Measurements from ENCODE around the gene LDLRAD4.
"Not testable (repeated sequence)": the region's sequence is repeated elsewhere in the genome, so short reads cannot be mapped to it uniquely, and the experiment has no call there.

Gene LDLRAD4

DNA sequence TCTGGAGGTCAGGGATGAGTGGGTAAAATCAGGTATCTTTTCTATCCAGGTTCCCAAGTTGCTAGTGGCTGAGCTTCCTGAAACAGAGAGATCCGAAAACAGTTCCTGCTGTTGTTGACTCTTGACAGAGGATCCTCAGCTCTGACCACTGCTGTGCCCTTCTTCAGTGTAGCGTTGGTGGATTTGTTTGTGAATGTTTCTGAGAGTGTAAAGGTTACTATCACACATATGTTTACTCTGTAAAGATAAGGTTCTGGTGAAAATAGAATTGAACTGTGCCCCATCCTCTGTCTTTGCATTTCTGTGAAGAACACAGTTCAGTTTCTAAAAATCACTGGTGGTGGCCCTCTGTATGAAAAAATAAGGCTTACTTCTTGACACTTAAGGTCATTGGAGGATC, 119.8 kb downstream of the LDLRAD4 start:
- no peak for DNase-seq (ENCODE audit: low read depth)

GRCh38 chr18:13339653-13340052, 121.1 kb downstream of the LDLRAD4 start:
- no peak for DNase-seq (ENCODE audit: low read depth)

GRCh38 chr18:13346449-13346848, 127.9 kb downstream of the LDLRAD4 start:
- not testable (repeated sequence) for DNase-seq (ENCODE audit: low read depth)

- no peak for DNase-seq (ENCODE audit: low read depth)
Observed at GRCh38 chr18:13353084-13353823, 134.7 kb downstream of the LDLRAD4 start.

DNA sequence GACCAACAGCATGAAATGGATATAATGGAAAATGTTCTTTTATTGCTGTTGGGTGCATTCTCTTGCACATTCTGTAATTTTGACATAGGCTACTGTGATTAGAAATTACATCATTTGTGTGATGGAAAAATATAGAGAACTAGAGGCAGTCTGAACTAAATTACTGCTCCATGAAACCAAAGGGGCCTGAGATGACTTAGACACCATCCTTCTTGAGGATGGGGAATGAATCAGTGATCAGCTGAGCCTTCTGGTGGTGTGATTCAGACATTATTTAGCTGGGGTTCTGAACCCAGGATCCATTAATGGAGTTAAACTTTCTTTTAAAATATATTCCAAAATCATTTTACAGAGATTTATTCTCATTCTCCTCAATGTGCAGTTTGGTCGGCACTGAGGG, 135.8 kb downstream of the LDLRAD4 start:
- no peak for DNase-seq (ENCODE audit: low read depth)

GRCh38 chr18:13356032-13356431, 137.5 kb downstream of the LDLRAD4 start:
- no peak for DNase-seq (ENCODE audit: low read depth)

DNA sequence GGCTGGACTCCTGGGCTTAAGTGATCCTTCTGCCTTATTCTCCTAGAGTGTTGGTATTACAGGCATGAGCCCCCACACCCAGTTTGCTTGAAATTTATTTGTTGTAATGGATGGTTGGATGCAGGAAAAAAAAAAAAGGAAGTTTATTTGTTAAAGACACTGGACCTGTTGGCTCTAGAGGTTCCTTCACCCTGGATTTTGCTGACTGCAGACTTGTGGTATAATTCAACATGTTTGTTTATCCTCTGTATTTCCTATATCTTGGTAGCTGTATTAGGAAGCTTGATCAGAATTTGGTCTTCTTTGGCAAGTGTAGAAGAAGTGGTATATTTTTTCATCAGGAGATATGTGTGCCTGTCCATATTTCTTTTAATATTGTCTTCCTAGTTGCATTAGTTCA, 138.7 kb downstream of the LDLRAD4 start:
- no peak for DNase-seq (ENCODE audit: low read depth)

- DNase-seq (ENCODE audit: low read depth): no peak
Observed at GRCh38 chr18:13359210-13359609, 140.7 kb downstream of the LDLRAD4 start.

- DNase-seq (ENCODE audit: low read depth): no peak
Observed at GRCh38 chr18:13361431-13361830, 142.9 kb downstream of the LDLRAD4 start.

GRCh38 chr18:13362051-13362450, 143.5 kb downstream of the LDLRAD4 start:
- no peak for DNase-seq (ENCODE audit: low read depth)

GRCh38 chr18:13362607-13363006, 144.0 kb downstream of the LDLRAD4 start:
- no peak for DNase-seq (ENCODE audit: low read depth)

GRCh38 chr18:13363359-13363758, 144.8 kb downstream of the LDLRAD4 start:
- no peak for DNase-seq (ENCODE audit: low read depth)

DNA sequence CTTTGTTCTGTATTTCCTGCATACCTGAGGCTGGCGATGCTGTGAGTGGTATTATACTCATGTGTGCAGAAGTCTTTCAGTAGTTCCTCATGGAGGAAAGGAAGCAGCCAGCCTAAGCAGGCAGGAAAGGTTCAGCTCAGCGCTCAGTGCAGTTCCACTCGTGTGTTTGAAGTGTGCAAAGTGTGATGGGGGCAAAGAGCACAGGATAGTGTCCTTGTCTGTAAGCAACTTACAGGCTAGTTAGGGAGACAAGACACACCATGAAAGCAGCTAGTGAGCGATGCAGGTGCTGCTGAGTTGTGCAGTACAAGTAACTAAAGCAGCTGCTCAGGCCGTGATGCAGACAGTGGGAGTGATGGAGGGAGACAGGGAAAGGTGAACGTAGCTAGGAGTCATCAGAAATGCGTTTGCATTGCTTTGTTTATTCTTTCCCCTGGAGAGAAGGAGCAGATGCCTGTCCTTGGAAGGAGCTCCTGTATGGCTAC, 146.2 kb downstream of the LDLRAD4 start:
- DNase-seq (ENCODE audit: low read depth): no peak

DNA sequence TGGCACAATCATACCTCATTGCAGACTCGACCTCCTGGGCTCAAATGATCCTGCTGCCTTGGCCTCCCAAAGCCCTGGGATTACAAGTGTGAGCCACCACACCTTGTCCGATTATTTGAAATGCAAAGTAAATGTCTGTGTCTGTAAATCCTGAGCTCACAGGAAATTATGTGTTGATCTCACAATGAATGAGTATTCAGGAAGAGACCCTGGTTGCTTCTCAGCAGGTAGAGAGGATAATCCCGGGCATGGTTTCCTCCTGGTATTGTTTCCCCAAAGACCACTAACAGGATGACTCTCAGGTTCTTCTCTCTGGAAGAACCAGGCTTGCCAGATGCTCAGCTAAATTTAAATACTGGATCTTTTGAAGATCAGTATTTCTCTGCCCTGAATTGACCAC, 147.6 kb downstream of the LDLRAD4 start:
- no peak for DNase-seq (ENCODE audit: low read depth)

DNA sequence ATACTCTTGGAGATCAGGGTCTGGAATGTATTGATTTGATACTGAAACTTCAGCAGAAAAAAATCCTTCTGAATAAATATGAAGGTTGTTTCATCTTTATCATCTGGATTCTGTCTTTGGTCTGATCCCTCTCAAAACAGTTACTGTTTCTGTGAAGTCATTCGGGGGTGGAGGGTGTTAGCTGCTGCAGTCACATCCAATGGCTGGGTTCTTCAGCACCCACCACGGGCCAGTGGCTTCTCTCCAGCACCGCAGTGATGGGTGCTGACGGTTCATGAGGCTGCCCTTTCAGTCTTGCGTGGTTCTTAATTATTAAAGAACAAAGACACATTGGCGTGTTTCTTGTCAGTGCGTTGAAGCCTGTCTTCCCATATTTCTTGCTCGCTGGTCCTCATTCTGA, 148.0 kb downstream of the LDLRAD4 start:
- DNase-seq (ENCODE audit: low read depth): no peak

DNA sequence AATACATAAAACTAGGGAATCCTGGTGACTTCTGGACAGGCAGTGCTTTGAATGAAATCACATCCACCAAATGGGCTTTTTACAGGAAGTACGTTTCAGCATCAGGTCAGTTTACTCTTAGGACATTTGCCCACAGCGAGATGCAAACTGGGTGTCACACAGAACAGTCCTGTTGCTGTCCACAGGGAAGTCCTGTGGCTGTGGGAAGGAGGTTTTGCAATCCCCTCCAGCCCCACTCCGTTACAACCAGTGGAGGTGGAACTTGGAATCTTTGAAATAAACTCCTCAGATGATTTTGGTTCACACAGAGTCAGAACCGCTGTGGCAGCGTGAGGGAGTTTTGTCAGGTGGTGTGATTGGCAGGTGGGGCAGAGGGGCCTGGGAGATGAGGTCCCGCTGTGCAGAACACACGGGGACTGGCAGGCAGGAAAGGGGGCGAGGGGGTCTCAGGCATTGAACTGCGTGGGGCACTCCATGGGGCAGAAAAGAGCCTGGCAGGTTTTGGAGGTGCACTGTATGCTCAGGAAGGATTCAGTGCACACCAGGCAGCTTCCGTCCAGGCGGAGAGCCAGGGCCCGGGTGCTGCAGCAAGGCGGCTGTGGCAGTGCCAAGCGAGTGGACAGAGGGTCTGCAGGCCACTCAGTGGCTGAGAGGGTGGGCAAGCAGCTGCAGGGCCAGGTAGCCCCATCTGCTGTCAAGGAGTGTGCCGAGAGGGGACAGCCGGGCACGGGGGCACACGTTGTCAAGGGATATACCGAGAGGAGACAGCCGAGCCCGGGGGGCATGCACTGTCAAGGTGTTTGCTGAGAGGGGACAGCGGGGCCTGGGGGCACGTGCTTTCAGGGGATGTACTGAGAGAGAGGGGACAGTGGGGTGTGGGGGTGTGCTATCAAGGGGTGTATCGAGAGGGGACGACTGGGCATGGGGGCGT, 148.7 kb downstream of the LDLRAD4 start:
- no peak for DNase-seq (ENCODE audit: low read depth)

DNA sequence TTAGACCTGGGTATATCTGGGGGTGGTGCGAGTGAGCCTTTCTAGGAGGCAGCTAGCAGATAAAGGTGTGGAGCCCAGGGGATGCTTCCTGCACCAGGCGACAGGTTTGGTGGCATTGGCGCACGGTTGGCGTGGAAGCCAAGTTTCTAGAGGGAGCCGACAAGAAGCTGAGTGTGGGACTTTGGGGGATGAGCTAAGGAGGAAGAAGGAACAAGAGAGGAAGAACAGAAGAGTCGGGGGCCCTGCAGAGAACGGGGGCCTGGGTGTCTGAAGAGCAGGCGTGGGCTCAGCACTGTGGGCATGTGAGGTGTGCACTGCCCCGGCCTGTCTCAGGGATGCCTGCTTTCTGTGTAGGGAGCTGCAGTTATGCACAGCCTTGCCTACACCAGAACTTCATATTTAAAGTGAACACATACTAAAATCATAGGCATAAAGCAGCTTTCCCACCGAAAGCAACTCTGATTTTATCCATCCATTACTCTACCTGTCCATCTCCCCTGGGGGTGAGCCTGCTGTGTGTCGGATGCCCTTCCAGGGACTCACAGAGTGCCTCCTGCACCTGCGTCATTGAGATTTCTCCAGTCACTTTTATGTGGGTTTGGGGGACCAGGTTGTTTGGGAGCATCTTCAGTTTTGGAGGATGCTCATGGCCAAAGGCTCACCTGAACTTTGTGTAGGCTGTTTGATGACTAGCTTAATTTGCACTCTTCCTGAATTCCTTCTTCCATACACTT, 149.7 kb downstream of the LDLRAD4 start:
- no peak for DNase-seq (ENCODE audit: low read depth)

DNA sequence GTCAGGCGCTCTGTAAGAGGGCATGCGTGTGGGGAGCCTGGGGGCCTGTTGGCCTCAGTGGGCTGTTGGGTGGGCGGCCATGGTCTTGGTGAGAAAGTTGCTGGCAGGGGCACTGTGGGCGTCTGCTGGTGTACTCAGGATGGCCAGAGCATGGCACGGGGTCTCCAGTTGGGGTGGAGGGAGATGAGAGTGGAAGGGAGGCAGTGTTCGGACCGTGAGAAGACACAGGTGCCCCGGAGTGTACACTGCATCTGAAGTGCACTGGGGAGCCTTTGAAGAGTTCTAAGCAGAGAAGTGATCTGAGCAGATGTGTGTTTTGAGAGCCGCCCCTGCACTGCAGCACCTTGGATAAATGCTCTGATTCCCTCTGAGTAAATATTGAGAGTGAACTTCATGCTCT, 150.8 kb downstream of the LDLRAD4 start:
- DNase-seq (ENCODE audit: low read depth): no peak

GRCh38 chr18:13369756-13370510, 151.4 kb downstream of the LDLRAD4 start:
- no peak for DNase-seq (ENCODE audit: low read depth)

DNA sequence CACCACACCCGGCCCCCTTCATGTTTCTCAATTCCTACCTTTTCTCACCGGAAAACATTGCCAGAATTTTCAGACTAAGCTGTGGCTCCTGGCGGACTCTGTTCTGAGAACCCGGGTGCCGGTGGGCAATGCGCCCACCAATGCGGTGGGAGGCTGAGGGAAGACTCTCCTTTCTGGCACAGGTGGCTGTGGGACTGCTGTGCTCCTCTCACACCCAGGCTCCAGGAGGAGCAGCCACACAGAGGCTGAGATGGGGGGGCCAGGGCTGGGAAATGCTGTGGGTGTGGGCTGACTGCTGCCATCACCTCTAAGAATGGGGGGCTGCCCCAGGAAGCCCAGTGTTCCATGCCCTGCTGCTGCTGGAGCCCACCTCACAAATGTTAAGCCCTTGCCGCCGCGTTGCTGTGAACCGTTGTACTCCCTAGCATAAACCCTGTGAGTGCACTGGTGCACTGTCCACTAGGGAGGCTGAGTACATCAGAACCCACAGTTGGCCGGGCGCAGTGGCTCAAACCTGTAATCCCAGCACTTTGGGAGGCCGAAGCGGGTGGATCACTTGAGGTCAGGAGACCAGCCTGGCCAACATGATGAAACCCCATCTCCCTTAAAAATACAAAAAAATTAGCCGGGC, 152.6 kb downstream of the LDLRAD4 start:
- no peak for DNase-seq (ENCODE audit: low read depth)
